ENCODE results near the gene IGSF3. TPM values are rescaled to one million over a fixed set of nuclear protein-coding genes. Genes with fewer than 3 reads are reported as not detected.

Gene IGSF3
- 14.3 to 23.2 TPM (median 19.3 TPM) in 5 replicates for total RNA-seq (2022; extraction: Qiagen RNA extraction; ENCODE audit: low read depth)

GRCh38 chr1:116667575-116668105, at the start of gene IGSF3:
IGSF3 (minus strand) TSS chr1:116667733; CDS start chr1:116666326, 1,407 bp downstream.

GRCh38 chr1:116570358-116571214, 96.9 kb downstream of the IGSF3 start, which contains the start of gene CD58:
CD58 (minus strand) TSS chr1:116571026; CDS start chr1:116570972, 54 bp downstream.

Other genes with a start within 250 kb of the IGSF3 start
- 11.7 to 24.1 TPM (median 21.9 TPM) in 5 replicates for gene CD58, start 96.7 kb downstream of the IGSF3 start, total RNA-seq (2022; extraction: Qiagen RNA extraction; ENCODE audit: low read depth)
- gene CD2, start 86.7 kb upstream of the IGSF3 start, total RNA-seq (2022; extraction: Qiagen RNA extraction; ENCODE audit: low read depth) = not detected in 5 replicates
- 14.4 to 16.7 TPM (median 15.2 TPM) in 5 replicates for gene PTGFRN, start 242.2 kb upstream of the IGSF3 start, total RNA-seq (2022; extraction: Qiagen RNA extraction; ENCODE audit: low read depth)